GM23248 (cell line): Measurements from ENCODE around the gene CYGB.

ENCODE experiments used
- EZH2 ChIP-seq: fragments of 200-600 bp; sonication (generic); IDR thresholded peaks from 2 replicates; pipeline ENCODE4 v1.6.1; 2018; ENCODE audit warnings: antibody characterized with exemption, mild to moderate bottlenecking; ENCODE audit not compliant: insufficient read depth, poor library complexity, severe bottlenecking
- EZH2phosphoT487 ChIP-seq: fragments of 200-600 bp; sonication (generic); IDR thresholded peaks from 2 replicates; pipeline ENCODE4 v1.6.1; 2018; ENCODE audit warnings: antibody characterized with exemption, moderate library complexity, mild to moderate bottlenecking, low read depth; ENCODE audit not compliant: insufficient read depth

- no peak for TF ChIP-seq EZH2
- no peak for TF ChIP-seq EZH2phosphoT487
Measured at GRCh38 chr17:76529224-76530094, 8.1 kb downstream of the CYGB start.
